OCI-LY7 (cell line): ENCODE data around the gene MAGEB17. TPM values are rescaled to one million over a fixed set of nuclear protein-coding genes. Genes with fewer than 3 reads are reported as not detected.

Source experiments
- BruUV-seq: library from RNA; stranded (reverse); fragments of 400-500 nt; replicated peaks from 2 replicates; lab custom pipeline; 2021; lab: Mats Ljungman, UMichigan
- CTCF ChIA-PET: fragments of 300-600 bp; sonication (Branson Sonifier 250); formaldehyde crosslinking; loops from one replicate; lab custom pipeline; 2022; ENCODE audit warnings: antibody characterized with exemption; ENCODE audit not compliant: unreplicated experiment; lab: Charles Lee
- POLR2A ChIA-PET: fragments of 300-600 bp; sonication (Branson Sonifier 250); formaldehyde crosslinking; loops from one replicate; lab custom pipeline; 2022; ENCODE audit warnings: antibody characterized with exemption; lab: Charles Lee
- DNase-seq: peaks from one replicate; pipeline ENCODE4 v3.0.0-alpha.2; 2015; ENCODE audit warnings: low spot score
- H2AFZ ChIP-seq: fragments of 200-600 bp; sonication (generic), shearing (Covaris generic); 2 replicates; pipeline ENCODE4 v1.6.1; 2014; ENCODE audit warnings: mild to moderate bottlenecking, antibody characterized with exemption, low read length, moderate library complexity
- H3K27ac ChIP-seq: fragments of 200-600 bp; sonication (generic); 2 replicates; pipeline ENCODE4 v1.5.1; 2014; ENCODE audit warnings: mixed run types, low read depth, mild to moderate bottlenecking, moderate library complexity, low read length, inconsistent platforms; ENCODE audit not compliant: poor library complexity, severe bottlenecking
- H3K36me3 ChIP-seq: fragments of 200-600 bp; sonication (generic); 2 replicates; pipeline ENCODE4 v1.6.1; 2014; ENCODE audit warnings: mild to moderate bottlenecking, antibody characterized with exemption, low read length, moderate library complexity, mixed read lengths; ENCODE audit not compliant: insufficient read depth
- H3K4me1 ChIP-seq: fragments of 200-600 bp; sonication (generic); 2 replicates; pipeline ENCODE4 v1.5.1; 2014; ENCODE audit warnings: mild to moderate bottlenecking, low read length; ENCODE audit not compliant: insufficient read depth, poor library complexity, severe bottlenecking
- H3K4me2 ChIP-seq: fragments of 200-600 bp; sonication (generic); 2 replicates; pipeline ENCODE4 v1.6.1; 2014; ENCODE audit warnings: mild to moderate bottlenecking, low read length
- H3K4me3 ChIP-seq: fragments of 200-600 bp; sonication (generic); 2 replicates; pipeline ENCODE4 v1.5.1; 2014; ENCODE audit warnings: mild to moderate bottlenecking, low read depth, low read length; ENCODE audit not compliant: poor library complexity, severe bottlenecking
- H3K79me2 ChIP-seq: fragments of 200-600 bp; sonication (generic); 2 replicates; pipeline ENCODE4 v1.6.1; 2016; ENCODE audit warnings: low read depth, mild to moderate bottlenecking, low read length, moderate library complexity, mixed read lengths; ENCODE audit not compliant: insufficient read depth
- H3K9me2 ChIP-seq: fragments of 200-600 bp; sonication (generic); 2 replicates; pipeline ENCODE4 v1.6.1; 2016; ENCODE audit warnings: mild to moderate bottlenecking, low read length, mixed read lengths; ENCODE audit not compliant: insufficient read depth
- H3K9me3 ChIP-seq: fragments of 200-600 bp; sonication (generic); 2 replicates; pipeline ENCODE4 v1.6.1; 2014; ENCODE audit warnings: mild to moderate bottlenecking, mixed run types, low read length, mixed read lengths
- H4K20me1 ChIP-seq: fragments of 200-600 bp; sonication (generic); 2 replicates; pipeline ENCODE4 v1.6.1; 2014; ENCODE audit warnings: mild to moderate bottlenecking, antibody characterized with exemption, low read length, moderate library complexity, mixed read lengths; ENCODE audit not compliant: insufficient read depth
- EZH2phosphoT487 ChIP-seq: fragments of 200-600 bp; sonication (generic); IDR thresholded peaks from 2 replicates; pipeline ENCODE4 v1.6.1; 2018; ENCODE audit warnings: low read depth, borderline replicate concordance, mild to moderate bottlenecking, mixed run types, antibody characterized with exemption, low read length, moderate library complexity, mixed read lengths
- intact Hi-C: fragments of 100-400 bp; cut with micrococcal nuclease; formaldehyde crosslinking; loops from one replicate; pipeline ENCODE4 v1.10.0; 2022; ENCODE audit not compliant: unreplicated experiment
- total RNA-seq, 2 experiments: library from RNA; depleted of rRNA in 1 of 2; stranded (reverse); fragments of >200 nt in 1 of 2; shearing (Covaris generic) in 1 of 2; gene quantifications; 2 replicates each; pipeline ENCODE4 v1.2.3, GENCODE V29; 2014 to 2022
- TF ChIP-seq, protein P1 (sequence below): fragments of 200-600 bp; sonication (generic); conservative IDR thresholded peaks from 2 replicates; pipeline ENCODE4 v1.5.1; 2014; ENCODE audit warnings: mild to moderate bottlenecking, antibody characterized with exemption, low read length, moderate library complexity, mixed read lengths

Gene MAGEB17
- total RNA-seq, 2 experiments from 2014 or later = not detected

DNA sequence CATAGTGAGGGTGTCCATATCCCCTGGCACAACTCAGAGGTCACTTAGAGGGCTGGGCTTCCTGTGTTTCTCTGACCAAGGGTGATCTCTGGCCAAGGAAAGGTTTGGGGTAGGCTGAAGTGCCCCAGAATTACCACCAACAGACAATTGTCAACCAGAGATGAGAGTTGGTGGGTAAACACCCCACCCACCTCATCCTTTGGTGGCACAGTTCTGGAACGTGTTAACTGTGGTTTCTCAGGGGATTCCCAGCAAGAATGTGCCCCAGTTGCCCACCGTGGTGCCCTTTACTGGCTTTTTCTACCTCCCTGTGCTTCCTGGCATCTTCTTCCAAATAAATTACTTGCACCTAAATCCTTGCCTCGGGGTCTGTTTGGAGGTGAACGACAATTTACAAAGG is 26.8 kb upstream of the MAGEB17 start:
- Histone ChIP-seq H3K4me2 (no peak overlapping the region), H3K36me3 (no peaks in the 10 kb centered on the region), H3K79me2 (no peaks in the 10 kb centered on the region), H3K4me3 (no peak overlapping the region), H3K4me1 (peaks cover 18% of the 10 kb centered on the region), H3K27ac (no peak overlapping the region), H4K20me1 (no peaks in the 10 kb centered on the region), H2AFZ (no peak overlapping the region), H3K9me2 (no peaks in the 10 kb centered on the region), H3K9me3 (no peaks in the 10 kb centered on the region)
- BruUV-seq = no TSS peak
- ChIA-PET CTCF (no interaction called here), POLR2A (no interaction called here)
- intact Hi-C loops = no loop called here
- DNase-seq = no peak
- TF ChIP-seq, protein P1, sequence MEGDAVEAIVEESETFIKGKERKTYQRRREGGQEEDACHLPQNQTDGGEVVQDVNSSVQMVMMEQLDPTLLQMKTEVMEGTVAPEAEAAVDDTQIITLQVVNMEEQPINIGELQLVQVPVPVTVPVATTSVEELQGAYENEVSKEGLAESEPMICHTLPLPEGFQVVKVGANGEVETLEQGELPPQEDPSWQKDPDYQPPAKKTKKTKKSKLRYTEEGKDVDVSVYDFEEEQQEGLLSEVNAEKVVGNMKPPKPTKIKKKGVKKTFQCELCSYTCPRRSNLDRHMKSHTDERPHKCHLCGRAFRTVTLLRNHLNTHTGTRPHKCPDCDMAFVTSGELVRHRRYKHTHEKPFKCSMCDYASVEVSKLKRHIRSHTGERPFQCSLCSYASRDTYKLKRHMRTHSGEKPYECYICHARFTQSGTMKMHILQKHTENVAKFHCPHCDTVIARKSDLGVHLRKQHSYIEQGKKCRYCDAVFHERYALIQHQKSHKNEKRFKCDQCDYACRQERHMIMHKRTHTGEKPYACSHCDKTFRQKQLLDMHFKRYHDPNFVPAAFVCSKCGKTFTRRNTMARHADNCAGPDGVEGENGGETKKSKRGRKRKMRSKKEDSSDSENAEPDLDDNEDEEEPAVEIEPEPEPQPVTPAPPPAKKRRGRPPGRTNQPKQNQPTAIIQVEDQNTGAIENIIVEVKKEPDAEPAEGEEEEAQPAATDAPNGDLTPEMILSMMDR = no peak
- no peak for TF ChIP-seq EZH2phosphoT487

DNA sequence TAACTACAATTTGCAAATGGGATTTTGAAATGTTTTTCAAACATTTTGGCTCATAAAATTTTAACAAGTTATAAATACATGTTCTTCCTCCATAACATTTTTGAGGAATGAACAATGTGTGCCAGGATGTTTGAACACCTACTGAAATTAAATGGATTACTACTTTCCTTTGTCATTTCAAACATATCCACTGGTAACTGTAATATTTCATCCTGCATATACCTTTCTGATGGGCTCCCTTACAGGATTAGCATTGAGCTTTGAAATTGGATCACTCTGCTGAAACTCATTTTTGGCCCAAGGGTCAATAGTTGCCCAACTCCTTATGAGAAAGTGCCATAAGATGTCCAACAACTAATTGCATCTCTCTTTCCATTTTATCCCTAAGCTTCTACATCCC is 26.3 kb upstream of the MAGEB17 start:
- Histone ChIP-seq H3K4me1 (peaks cover 18% of the 10 kb centered on the region), H3K27ac (no peak overlapping the region), H3K4me2 (no peak overlapping the region), H3K4me3 (no peak overlapping the region), H2AFZ (no peak overlapping the region), H3K79me2 (no peaks in the 10 kb centered on the region), H3K9me2 (no peaks in the 10 kb centered on the region), H3K9me3 (no peaks in the 10 kb centered on the region), H3K36me3 (no peaks in the 10 kb centered on the region), H4K20me1 (no peaks in the 10 kb centered on the region)
- POLR2A ChIA-PET = interaction anchor here (1.0 kb wide), 1 partner anchor 50 kb away, joined by 3 read pairs; no protein-coding TSS in a partner anchor
- no TSS peak for BruUV-seq
- CTCF ChIA-PET = no interaction called here
- no peak for DNase-seq
- no peak for TF ChIP-seq EZH2phosphoT487
- TF ChIP-seq, protein P1 = no peak
- intact Hi-C loops = no loop called here

DNA sequence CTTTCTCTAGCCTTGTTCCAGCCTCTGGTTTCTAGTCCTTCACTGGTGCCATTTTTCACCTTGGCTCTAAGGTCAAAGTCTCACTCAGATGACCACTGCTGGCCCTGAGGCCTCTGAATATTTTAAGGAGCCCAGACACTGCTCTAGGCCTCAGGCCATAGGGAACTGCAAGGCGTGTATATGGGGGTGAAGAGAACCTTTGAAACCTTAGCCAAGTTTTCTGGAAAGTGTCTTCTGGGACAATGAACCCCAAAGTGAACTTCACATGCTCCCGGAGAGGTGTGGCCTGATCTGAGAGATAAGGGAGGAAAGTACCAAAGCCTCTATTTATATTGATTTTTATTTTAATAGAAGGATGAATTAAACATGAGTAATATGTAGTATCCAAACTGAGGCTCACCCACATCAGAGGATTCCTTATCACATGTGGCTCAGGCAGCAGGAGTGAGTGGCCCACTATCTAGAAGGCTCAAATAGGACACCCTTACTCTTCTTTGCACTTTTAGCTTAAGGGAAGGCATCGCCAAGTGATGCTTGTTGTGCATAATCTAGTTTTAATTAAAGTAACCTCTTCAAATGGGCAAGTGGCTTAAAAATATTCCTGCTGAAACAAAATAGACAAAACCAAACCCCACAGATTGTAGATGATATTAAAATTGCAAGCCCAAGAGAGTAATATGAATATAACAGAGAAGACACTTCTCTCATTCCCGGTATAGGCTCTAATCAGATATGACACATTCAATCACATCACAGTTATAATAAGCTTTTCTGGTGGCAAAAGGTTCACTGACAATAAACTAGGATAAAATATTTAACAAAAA is 25.6 kb upstream of the MAGEB17 start:
- ChIA-PET CTCF (no interaction called here), POLR2A (interaction anchor here (0.6 to 1.0 kb wide), 3 partner anchors 17 to 524 kb away, joined by 3 read pairs; no protein-coding TSS in a partner anchor)
- no peak overlapping the region for H3K4me3 ChIP-seq
- H3K27ac ChIP-seq = no peak overlapping the region
- H2AFZ ChIP-seq = no peak overlapping the region
- DNase-seq = no peak
- H3K9me2 ChIP-seq = no peaks in the 10 kb centered on the region
- H3K4me1 ChIP-seq = peaks cover 18% of the 10 kb centered on the region
- no peak overlapping the region for H3K4me2 ChIP-seq
- H3K79me2 ChIP-seq = no peaks in the 10 kb centered on the region
- no peaks in the 10 kb centered on the region for H4K20me1 ChIP-seq
- no peaks in the 10 kb centered on the region for H3K36me3 ChIP-seq
- no peak for TF ChIP-seq EZH2phosphoT487
- TF ChIP-seq, protein P1 = no peak
- BruUV-seq = no TSS peak
- intact Hi-C loops = no loop called here
- no peaks in the 10 kb centered on the region for H3K9me3 ChIP-seq
